ENCODE measurements around the gene RBM8A.

Gene RBM8A

DNA sequence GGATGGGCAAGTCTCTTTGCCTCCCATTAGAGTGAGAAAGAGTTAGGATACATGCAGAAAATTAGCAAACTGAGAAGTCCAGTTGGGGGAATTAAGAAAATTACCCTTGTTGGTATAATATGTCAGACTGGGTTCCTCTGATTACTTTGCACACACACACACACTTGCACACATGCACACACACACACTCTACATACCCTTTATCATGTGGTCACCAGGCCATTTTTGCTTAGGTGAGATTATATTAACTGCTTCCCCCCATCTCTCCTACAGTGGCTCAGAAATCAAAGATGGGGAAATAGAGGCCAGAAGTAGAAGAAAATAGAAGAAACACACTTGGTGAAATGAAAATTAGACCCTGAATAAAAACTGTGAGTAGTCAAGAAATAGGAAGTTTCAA, 31.4 kb upstream of the RBM8A start:
- Histone ChIP-seq H3K79me1 (ENCODE audit: low read depth, low read length) (no peaks in the 10 kb centered on the region), H2BK12ac (ENCODE audit: low read length) (no peak overlapping the region), H2BK120ac (ENCODE audit: low read depth, low read length) (no peak overlapping the region), H3K4me3 (ENCODE audit: low read length in 2 of 2) (no peak overlapping the region), H3K27me3 (ENCODE audit: control insufficient read depth in 3 of 3, insufficient read depth in 3 of 3, low read depth in 1 of 3, low read length in 3 of 3) (peaks cover 0 to 47% (median 18%) of the 10 kb centered on the region in 3 experiments), H2BK15ac (ENCODE audit: low read length) (no peak overlapping the region), H3K4me2 (ENCODE audit: insufficient read depth, low read length, poor library complexity, severe bottlenecking) (no peak overlapping the region), H3K4me1 (ENCODE audit: control insufficient read depth in 2 of 2, insufficient read depth in 1 of 2, low read depth in 1 of 2, low read length in 2 of 2) (peaks cover 11 to 50% of the 10 kb centered on the region in 2 donors), H2AK5ac (ENCODE audit: low read depth, low read length) (no peak overlapping the region), H3K14ac (ENCODE audit: low read length) (no peak overlapping the region), H3K23ac (ENCODE audit: low read depth, low read length, poor library complexity) (no peak overlapping the region), H3K4ac (ENCODE audit: low read length) (no peak overlapping the region), H2AFZ (ENCODE audit: low read length) (no peak overlapping the region), H3K9ac (ENCODE audit: low read depth, low read length, poor library complexity) (no peak overlapping the region), H3K9me3 (replicated peaks in 1 of 2; ENCODE audit: control insufficient read depth in 2 of 2, insufficient read depth in 1 of 2, low read depth in 1 of 2, low read length in 2 of 2) (peaks cover 0 to 4% of the 10 kb centered on the region in 2 donors), H4K91ac (ENCODE audit: low read depth, low read length, poor library complexity) (no peak overlapping the region), H2BK5ac (ENCODE audit: low read length) (no peak overlapping the region), H4K8ac (ENCODE audit: low read depth, low read length) (no peak overlapping the region), H3K18ac (ENCODE audit: low read length) (no peak overlapping the region), H3K27ac (replicated peaks; ENCODE audit: low read length) (no peak overlapping the region), H3K36me3 (replicated peaks in 1 of 2; ENCODE audit: control insufficient read depth in 2 of 2, insufficient read depth in 2 of 2, low read length in 2 of 2) (no peaks in the 10 kb centered on the region)
- DNase-seq (ENCODE audit: low spot score), result no peak

DNA sequence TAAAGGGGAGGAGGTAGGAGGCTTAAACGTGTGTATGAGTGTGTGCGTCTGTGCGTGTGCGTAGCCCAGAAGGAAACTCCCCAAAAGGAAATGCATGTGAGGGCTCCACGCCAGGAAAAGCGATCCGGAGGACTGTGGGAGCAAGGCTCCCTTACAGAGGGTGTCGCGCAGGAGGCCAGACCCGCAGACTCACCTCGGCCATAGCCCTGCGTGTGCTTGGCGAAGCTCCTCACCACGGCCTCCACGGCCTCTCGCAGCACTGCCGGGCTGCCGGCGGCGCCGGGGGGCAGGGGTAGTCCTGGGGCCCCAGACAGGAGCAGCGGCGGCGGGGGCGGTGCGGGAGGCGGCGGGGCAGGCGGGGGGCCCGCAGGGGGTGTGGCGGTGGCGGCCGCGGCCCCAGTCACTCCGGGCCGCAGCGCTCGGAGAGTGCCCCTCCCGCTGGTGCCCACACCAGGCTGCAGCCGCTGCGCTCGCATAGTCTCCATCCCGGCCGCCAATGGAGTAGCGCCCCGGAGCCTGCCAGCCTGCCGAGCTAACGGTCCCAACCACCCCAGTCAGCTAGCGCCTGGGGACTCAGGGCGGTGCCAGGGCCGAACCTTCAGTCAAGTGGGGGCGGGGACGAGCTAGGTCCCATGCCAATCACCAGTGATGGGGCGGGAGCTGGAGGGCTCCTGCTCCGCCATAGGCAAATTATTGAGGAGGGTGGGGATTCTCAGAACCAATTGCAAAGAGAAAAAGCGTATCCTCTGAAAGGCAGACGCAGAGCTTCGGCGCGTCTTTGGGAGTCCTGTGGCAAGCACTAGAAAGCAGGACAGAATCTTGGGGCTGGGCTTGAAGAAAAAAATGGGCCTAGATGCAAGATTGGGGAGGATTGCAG, 30.4 kb upstream of the RBM8A start, which contains the start of gene LIX1L:
Gene LIX1L (minus strand): TSS at position 575 of the 877 bp plus-strand sequence. CDS start 90 bp downstream, at position 485.
- Histone ChIP-seq H3K18ac (ENCODE audit: low read length) (peak within 1 kb of the TSS; percentile 89), H3K36me3 (replicated peaks in 1 of 2; ENCODE audit: control insufficient read depth in 2 of 2, insufficient read depth in 2 of 2, low read length in 2 of 2) (no peaks in the 10 kb centered on the region), H3K4me3 (ENCODE audit: low read length in 2 of 2) (peak within 1 kb of the TSS; percentile 85 to 91), H3K14ac (ENCODE audit: low read length) (no peak within 1 kb of the TSS), H2AFZ (ENCODE audit: low read length) (peak within 1 kb of the TSS; percentile 83), H3K27ac (replicated peaks; ENCODE audit: low read length) (no peak within 1 kb of the TSS), H3K23ac (ENCODE audit: low read depth, low read length, poor library complexity) (no peak within 1 kb of the TSS), H3K27me3 (ENCODE audit: control insufficient read depth in 3 of 3, insufficient read depth in 3 of 3, low read depth in 1 of 3, low read length in 3 of 3) (peaks cover 0 to 37% (median 12%) of the 10 kb centered on the region in 3 experiments), H4K91ac (ENCODE audit: low read depth, low read length, poor library complexity) (no peak within 1 kb of the TSS), H2BK5ac (ENCODE audit: low read length) (no peak within 1 kb of the TSS), H2BK15ac (ENCODE audit: low read length) (peak within 1 kb of the TSS; percentile 91), H3K4me1 (ENCODE audit: control insufficient read depth in 2 of 2, insufficient read depth in 1 of 2, low read depth in 1 of 2, low read length in 2 of 2) (peaks cover 9 to 41% of the 10 kb centered on the region in 2 donors), H2AK5ac (ENCODE audit: low read depth, low read length) (no peak within 1 kb of the TSS), H2BK120ac (ENCODE audit: low read depth, low read length) (peak within 1 kb of the TSS; percentile 78), H3K4me2 (ENCODE audit: insufficient read depth, low read length, poor library complexity, severe bottlenecking) (peak within 1 kb of the TSS; percentile 59), H3K9ac (ENCODE audit: low read depth, low read length, poor library complexity) (peak within 1 kb of the TSS; percentile 92), H3K4ac (ENCODE audit: low read length) (no peak within 1 kb of the TSS), H2BK12ac (ENCODE audit: low read length) (no peak within 1 kb of the TSS), H4K8ac (ENCODE audit: low read depth, low read length) (no peak within 1 kb of the TSS), H3K79me1 (ENCODE audit: low read depth, low read length) (no peaks in the 10 kb centered on the region), H3K9me3 (replicated peaks in 1 of 2; ENCODE audit: control insufficient read depth in 2 of 2, insufficient read depth in 1 of 2, low read depth in 1 of 2, low read length in 2 of 2) (peaks cover 0 to 4% of the 10 kb centered on the region in 2 donors)
- peak; percentile 94 for DNase-seq (ENCODE audit: low spot score)
- WGBS, 2 donors (ENCODE audit: extremely low coverage in 2 of 2, insufficient read length in 2 of 2, insufficient replicate concordance in 1 of 2), result no CpG with 5 or more reads among the region's 60 CpGs

DNA sequence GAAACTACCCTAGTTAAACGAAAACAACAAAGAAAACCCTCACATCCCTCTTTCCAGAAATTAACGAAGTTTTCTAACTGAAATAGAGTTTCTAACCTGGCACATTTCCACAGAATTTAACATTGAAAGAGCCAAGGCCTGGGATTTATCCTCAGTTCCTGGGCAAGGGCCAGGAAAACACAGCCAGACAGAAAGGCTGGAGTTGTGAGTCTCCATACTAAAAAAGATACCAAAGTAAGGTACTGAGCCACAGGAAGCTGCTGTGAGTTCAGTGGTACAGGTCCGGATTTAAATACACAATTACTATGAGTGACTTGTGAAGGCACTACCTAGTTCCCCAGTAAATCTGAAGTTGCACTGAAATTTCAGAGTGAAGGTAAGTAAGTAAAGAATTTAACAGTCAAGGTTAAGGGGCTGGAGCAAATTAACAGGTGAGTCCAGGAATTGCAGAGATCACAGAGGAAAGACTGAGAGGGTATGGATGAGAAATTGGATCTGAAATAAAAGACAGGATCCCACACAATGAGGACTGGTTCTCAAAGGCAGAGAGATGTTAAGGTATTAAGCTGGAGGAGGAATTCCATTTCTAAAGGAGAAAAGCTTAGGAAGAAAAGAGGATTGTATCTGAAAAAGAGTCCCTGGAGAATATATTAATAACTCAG, 29.6 kb upstream of the RBM8A start:
- H3K27ac ChIP-seq (replicated peaks; ENCODE audit: low read length), result no peak overlapping the region
- H2BK15ac ChIP-seq (ENCODE audit: low read length), result no peak overlapping the region

GRCh38 chr1:145956361-145956760, 29.1 kb upstream of the RBM8A start:
- Histone ChIP-seq H3K4ac (ENCODE audit: low read length) (no peak overlapping the region), H3K27ac (replicated peaks; ENCODE audit: low read length) (no peak overlapping the region), H3K36me3 (replicated peaks in 1 of 2; ENCODE audit: control insufficient read depth in 2 of 2, insufficient read depth in 2 of 2, low read length in 2 of 2) (no peaks in the 10 kb centered on the region), H4K8ac (ENCODE audit: low read depth, low read length) (no peak overlapping the region), H3K4me1 (ENCODE audit: control insufficient read depth in 2 of 2, insufficient read depth in 1 of 2, low read depth in 1 of 2, low read length in 2 of 2) (peaks cover 6 to 37% of the 10 kb centered on the region in 2 donors), H3K18ac (ENCODE audit: low read length) (no peak overlapping the region), H3K9ac (ENCODE audit: low read depth, low read length, poor library complexity) (no peak overlapping the region), H2BK120ac (ENCODE audit: low read depth, low read length) (no peak overlapping the region), H2BK5ac (ENCODE audit: low read length) (no peak overlapping the region), H2BK12ac (ENCODE audit: low read length) (no peak overlapping the region), H3K4me2 (ENCODE audit: insufficient read depth, low read length, poor library complexity, severe bottlenecking) (no peak overlapping the region), H3K27me3 (ENCODE audit: control insufficient read depth in 3 of 3, insufficient read depth in 3 of 3, low read depth in 1 of 3, low read length in 3 of 3) (peaks cover 0 to 24% (median 7%) of the 10 kb centered on the region in 3 experiments), H4K91ac (ENCODE audit: low read depth, low read length, poor library complexity) (no peak overlapping the region), H3K23ac (ENCODE audit: low read depth, low read length, poor library complexity) (no peak overlapping the region), H3K14ac (ENCODE audit: low read length) (no peak overlapping the region), H3K79me1 (ENCODE audit: low read depth, low read length) (no peaks in the 10 kb centered on the region), H2BK15ac (ENCODE audit: low read length) (no peak overlapping the region), H2AK5ac (ENCODE audit: low read depth, low read length) (no peak overlapping the region), H3K4me3 (ENCODE audit: low read length in 2 of 2) (peak overlapping the region in 1 of 2 donors; percentile 85), H2AFZ (ENCODE audit: low read length) (no peak overlapping the region), H3K9me3 (replicated peaks in 1 of 2; ENCODE audit: control insufficient read depth in 2 of 2, insufficient read depth in 1 of 2, low read depth in 1 of 2, low read length in 2 of 2) (peaks cover 0 to 4% of the 10 kb centered on the region in 2 donors)
- no peak for DNase-seq (ENCODE audit: low spot score)

More for the DNA sequence above, 29.6 kb upstream of the RBM8A start:
- H4K8ac ChIP-seq (ENCODE audit: low read depth, low read length), result no peak overlapping the region
- no peak overlapping the region for H3K4ac ChIP-seq (ENCODE audit: low read length)
- H4K91ac ChIP-seq (ENCODE audit: low read depth, low read length, poor library complexity), result no peak overlapping the region
- WGBS, 2 donors (ENCODE audit: extremely low coverage in 2 of 2, insufficient read length in 2 of 2, insufficient replicate concordance in 1 of 2), result no CpG with 5 or more reads among the region's 3 CpGs
- H3K23ac ChIP-seq (ENCODE audit: low read depth, low read length, poor library complexity), result no peak overlapping the region
- H2AK5ac ChIP-seq (ENCODE audit: low read depth, low read length), result no peak overlapping the region
- H3K27me3 ChIP-seq (ENCODE audit: control insufficient read depth in 3 of 3, insufficient read depth in 3 of 3, low read depth in 1 of 3, low read length in 3 of 3), result peaks cover 0 to 30% (median 10%) of the 10 kb centered on the region in 3 experiments
- no peak overlapping the region for H2BK12ac ChIP-seq (ENCODE audit: low read length)
- peak overlapping the region; percentile 59 for H3K4me2 ChIP-seq (ENCODE audit: insufficient read depth, low read length, poor library complexity, severe bottlenecking)
- H3K36me3 ChIP-seq (replicated peaks in 1 of 2; ENCODE audit: control insufficient read depth in 2 of 2, insufficient read depth in 2 of 2, low read length in 2 of 2), result no peaks in the 10 kb centered on the region
- DNase-seq (ENCODE audit: low spot score), result no peak
- peak overlapping the region; percentile 83 for H2AFZ ChIP-seq (ENCODE audit: low read length)
- no peak overlapping the region for H3K18ac ChIP-seq (ENCODE audit: low read length)
- H3K4me3 ChIP-seq (ENCODE audit: low read length in 2 of 2), result peak overlapping the region; percentile 85 to 91
- H3K79me1 ChIP-seq (ENCODE audit: low read depth, low read length), result no peaks in the 10 kb centered on the region
- no peak overlapping the region for H2BK120ac ChIP-seq (ENCODE audit: low read depth, low read length)
- no peak overlapping the region for H3K9ac ChIP-seq (ENCODE audit: low read depth, low read length, poor library complexity)
- H3K9me3 ChIP-seq (replicated peaks in 1 of 2; ENCODE audit: control insufficient read depth in 2 of 2, insufficient read depth in 1 of 2, low read depth in 1 of 2, low read length in 2 of 2), result peaks cover 0 to 4% of the 10 kb centered on the region in 2 donors
- no peak overlapping the region for H2BK5ac ChIP-seq (ENCODE audit: low read length)
- peaks cover 7 to 39% of the 10 kb centered on the region in 2 donors for H3K4me1 ChIP-seq (ENCODE audit: control insufficient read depth in 2 of 2, insufficient read depth in 1 of 2, low read depth in 1 of 2, low read length in 2 of 2)
- H3K14ac ChIP-seq (ENCODE audit: low read length), result no peak overlapping the region
